Smooth muscle cell (in vitro differentiated cells): Measurements from ENCODE around the gene ANO4. TPM values are rescaled to one million over a fixed set of nuclear protein-coding genes. Genes with fewer than 3 reads are reported as not detected.

ENCODE experiments used
- DNase-seq: peaks from one replicate; lab custom pipeline; 2025; ENCODE audit not compliant: unreplicated experiment; lab: John Stamatoyannopoulos, UW
- H2AFZ ChIP-seq: fragments of 200-600 bp; sonication (generic); 2 replicates; pipeline ENCODE4 v1.6.0; 2016; ENCODE audit warnings: antibody characterized with exemption, low read depth, mild to moderate bottlenecking
- H3F3A ChIP-seq: fragments of 200-600 bp; sonication (generic); 2 replicates; pipeline ENCODE4 v1.6.0; 2017; ENCODE audit warnings: antibody characterized with exemption, low read depth
- H3K27ac ChIP-seq: fragments of 200-600 bp; sonication (generic); 2 replicates; pipeline ENCODE4 v1.5.1; 2016; ENCODE audit warnings: low read depth, mild to moderate bottlenecking
- H3K27me3 ChIP-seq: fragments of 200-600 bp; sonication (generic); 2 replicates; pipeline ENCODE4 v1.6.1; 2016; ENCODE audit warnings: low read depth, mild to moderate bottlenecking
- H3K36me3 ChIP-seq: fragments of 200-600 bp; sonication (generic); 2 replicates; pipeline ENCODE4 v1.5.1; 2016; ENCODE audit warnings: low read depth
- H3K4me1 ChIP-seq: fragments of 200-600 bp; sonication (generic); 2 replicates; pipeline ENCODE4 v1.5.1; 2016; ENCODE audit warnings: low read depth
- H3K4me2 ChIP-seq: fragments of 200-600 bp; sonication (generic); 2 replicates; pipeline ENCODE4 v1.6.0; 2016; ENCODE audit warnings: mild to moderate bottlenecking
- H3K4me3 ChIP-seq: fragments of 200-600 bp; sonication (generic); 2 replicates; pipeline ENCODE4 v1.5.1; 2016; ENCODE audit warnings: mild to moderate bottlenecking
- H3K79me2 ChIP-seq: fragments of 200-600 bp; sonication (generic); 2 replicates; pipeline ENCODE4 v1.6.0; 2016; ENCODE audit warnings: low read depth, mild to moderate bottlenecking
- H3K9ac ChIP-seq: fragments of 200-600 bp; sonication (generic); 2 replicates; pipeline ENCODE4 v1.6.0; 2016; ENCODE audit warnings: low read depth
- H3K9me3 ChIP-seq: fragments of 200-600 bp; sonication (generic); replicated peaks from 2 replicates; pipeline ENCODE4 v1.5.1; 2016; ENCODE audit warnings: low read depth
- H4K20me1 ChIP-seq: fragments of 200-600 bp; sonication (generic); 2 replicates; pipeline ENCODE4 v1.6.0; 2016; ENCODE audit warnings: low read depth
- WGBS: methylation state at CpG from one replicate; pipeline ENCODE4 v1.1.7; 2016; ENCODE audit warnings: low lambda C conversion rate; 5-methylcytosine and 5-hydroxymethylcytosine counted together
- polyA plus RNA-seq: library from polyadenylated mRNA; unstranded; fragments of >200 nt; fragmentation: Nextera tagmentation; extraction: Ambion mirVana; gene quantifications from 2 replicates; pipeline ENCODE4 v1.2.1, GENCODE V29; 2016
- total RNA-seq: library from RNA; depleted of rRNA; stranded (reverse); fragments of >200 nt; gene quantifications from 2 replicates; pipeline ENCODE4 v1.2.3, GENCODE V29; 2014
- TF ChIP-seq, protein P1 (sequence below): fragments of 200-600 bp; sonication (generic); IDR thresholded peaks from 2 replicates; pipeline ENCODE4 v1.5.1; 2017; ENCODE audit warnings: borderline replicate concordance, mild to moderate bottlenecking, antibody characterized with exemption; ENCODE audit not compliant: insufficient read depth, poor library complexity, severe bottlenecking

Gene ANO4
- total and polyA plus RNA-seq, 2 experiments from 2014 or later = 27.3 to 51.7 TPM

DNA sequence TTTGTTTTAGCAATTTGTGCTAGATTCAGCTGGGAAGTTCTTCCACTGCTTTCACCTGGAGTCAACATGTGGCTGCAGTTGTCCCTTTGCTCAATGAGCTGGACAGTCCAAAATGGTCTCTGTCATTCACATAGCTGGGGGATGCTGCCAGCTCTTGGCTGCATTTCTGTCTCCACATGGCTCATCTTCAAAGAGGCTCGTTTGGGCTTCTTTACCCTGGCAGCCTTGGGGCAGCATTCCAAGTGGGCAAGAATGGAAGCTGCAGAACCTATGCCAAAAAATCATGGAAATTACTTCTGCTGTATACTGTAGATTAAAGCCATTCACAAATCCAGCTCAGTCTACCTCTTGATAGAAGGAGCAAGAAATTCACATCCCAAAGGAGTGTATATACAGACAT, 216.3 kb downstream of the ANO4 start:
- Histone ChIP-seq H3K27ac (no peak overlapping the region), H3F3A (no peaks in the 10 kb centered on the region), H3K27me3 (no peaks in the 10 kb centered on the region), H3K4me3 (no peak overlapping the region), H3K9ac (no peak overlapping the region), H3K79me2 (no peaks in the 10 kb centered on the region), H3K4me1 (no peaks in the 10 kb centered on the region), H3K9me3 (peaks cover 23% of the 10 kb centered on the region), H4K20me1 (no peaks in the 10 kb centered on the region), H3K36me3 (peaks cover 28% of the 10 kb centered on the region), H3K4me2 (no peak overlapping the region), H2AFZ (no peak overlapping the region)
- WGBS = 100% methylated on average over 1 of the region's 1 CpG
- TF ChIP-seq, protein P1, sequence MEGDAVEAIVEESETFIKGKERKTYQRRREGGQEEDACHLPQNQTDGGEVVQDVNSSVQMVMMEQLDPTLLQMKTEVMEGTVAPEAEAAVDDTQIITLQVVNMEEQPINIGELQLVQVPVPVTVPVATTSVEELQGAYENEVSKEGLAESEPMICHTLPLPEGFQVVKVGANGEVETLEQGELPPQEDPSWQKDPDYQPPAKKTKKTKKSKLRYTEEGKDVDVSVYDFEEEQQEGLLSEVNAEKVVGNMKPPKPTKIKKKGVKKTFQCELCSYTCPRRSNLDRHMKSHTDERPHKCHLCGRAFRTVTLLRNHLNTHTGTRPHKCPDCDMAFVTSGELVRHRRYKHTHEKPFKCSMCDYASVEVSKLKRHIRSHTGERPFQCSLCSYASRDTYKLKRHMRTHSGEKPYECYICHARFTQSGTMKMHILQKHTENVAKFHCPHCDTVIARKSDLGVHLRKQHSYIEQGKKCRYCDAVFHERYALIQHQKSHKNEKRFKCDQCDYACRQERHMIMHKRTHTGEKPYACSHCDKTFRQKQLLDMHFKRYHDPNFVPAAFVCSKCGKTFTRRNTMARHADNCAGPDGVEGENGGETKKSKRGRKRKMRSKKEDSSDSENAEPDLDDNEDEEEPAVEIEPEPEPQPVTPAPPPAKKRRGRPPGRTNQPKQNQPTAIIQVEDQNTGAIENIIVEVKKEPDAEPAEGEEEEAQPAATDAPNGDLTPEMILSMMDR = no peak
- no peak for DNase-seq

DNA sequence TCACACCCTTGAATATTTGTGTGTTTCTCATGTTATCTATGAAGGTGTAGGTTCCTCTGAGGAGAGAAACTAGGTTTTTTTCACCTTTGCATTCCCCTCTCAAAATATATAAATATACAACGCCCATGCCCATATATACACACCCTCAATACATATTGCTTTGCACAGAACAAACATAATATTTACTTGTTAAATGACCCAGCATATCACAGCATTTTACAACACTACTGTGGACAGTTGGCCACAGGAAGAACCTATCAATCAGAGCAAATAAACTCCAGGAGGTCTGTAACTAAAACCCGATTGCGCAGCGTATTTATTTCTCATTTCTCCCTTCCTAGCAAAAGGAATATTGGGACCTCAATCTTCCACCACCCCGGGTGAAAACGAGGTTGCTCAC, 219.4 kb downstream of the ANO4 start:
- H4K20me1 ChIP-seq = no peaks in the 10 kb centered on the region
- H3K27ac ChIP-seq = no peak overlapping the region
- peaks cover 15% of the 10 kb centered on the region for H3K9me3 ChIP-seq
- DNase-seq = no peak
- no peak overlapping the region for H3K4me3 ChIP-seq
- no peaks in the 10 kb centered on the region for H3K79me2 ChIP-seq
- no peaks in the 10 kb centered on the region for H3K27me3 ChIP-seq
- no peak overlapping the region for H3K9ac ChIP-seq
- H2AFZ ChIP-seq = no peak overlapping the region
- no peaks in the 10 kb centered on the region for H3F3A ChIP-seq
- peaks cover 14% of the 10 kb centered on the region for H3K36me3 ChIP-seq
- no peaks in the 10 kb centered on the region for H3K4me1 ChIP-seq
- TF ChIP-seq, protein P1 = no peak
- WGBS = 95% methylated on average over 6 of the region's 6 CpGs
- H3K4me2 ChIP-seq = no peak overlapping the region

DNA sequence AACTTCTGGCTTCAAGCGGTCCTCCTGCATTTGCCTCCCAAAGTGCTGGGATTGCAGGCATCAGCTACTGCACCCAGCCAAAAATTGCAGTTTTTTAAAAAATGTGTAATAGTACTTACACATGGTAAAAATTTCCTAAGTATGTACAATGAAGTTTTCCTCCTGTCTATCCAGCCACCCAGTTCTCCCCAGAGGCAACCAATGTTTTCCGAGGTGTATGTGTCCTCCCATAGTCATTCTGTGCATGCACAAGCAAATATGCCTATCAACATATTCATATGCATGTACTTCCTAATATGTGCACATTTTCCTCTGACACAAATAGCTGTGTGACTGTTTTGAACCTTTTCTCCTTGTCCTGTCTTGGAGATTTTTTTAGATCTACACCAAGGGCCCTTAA, 220.5 kb downstream of the ANO4 start:
- no peak overlapping the region for H3K27ac ChIP-seq
- H3F3A ChIP-seq = no peaks in the 10 kb centered on the region
- H3K36me3 ChIP-seq = peaks cover 4% of the 10 kb centered on the region
- 94% methylated on average over 2 of the region's 2 CpGs for WGBS
- no peak overlapping the region for H3K4me3 ChIP-seq
- no peaks in the 10 kb centered on the region for H3K79me2 ChIP-seq
- H3K9ac ChIP-seq = no peak overlapping the region
- DNase-seq = no peak
- H3K27me3 ChIP-seq = no peaks in the 10 kb centered on the region
- no peaks in the 10 kb centered on the region for H4K20me1 ChIP-seq
- no peaks in the 10 kb centered on the region for H3K4me1 ChIP-seq
- no peak overlapping the region for H2AFZ ChIP-seq
- TF ChIP-seq, protein P1 = no peak
- H3K9me3 ChIP-seq = peaks cover 5% of the 10 kb centered on the region
- H3K4me2 ChIP-seq = no peak overlapping the region

DNA sequence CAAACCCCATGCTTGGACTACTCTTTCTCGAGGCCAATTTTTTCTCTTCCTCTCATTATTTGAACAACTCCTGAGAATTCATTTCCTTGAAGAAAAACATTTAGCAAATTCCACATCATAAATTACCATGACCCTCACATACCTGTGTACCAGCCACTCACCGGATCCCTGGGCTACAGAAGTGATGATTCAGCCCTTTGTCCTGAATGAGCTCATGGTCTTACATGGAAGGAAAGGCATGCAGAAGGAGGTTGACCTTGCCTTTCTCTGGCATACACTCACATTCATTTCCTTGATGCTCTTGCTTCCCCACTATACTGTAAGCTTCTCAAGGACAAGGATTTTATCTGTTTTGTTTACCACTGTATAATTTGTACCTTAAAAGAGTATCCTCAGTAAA, 224.0 kb downstream of the ANO4 start:
- DNase-seq = no peak
- WGBS = 50% methylated on average over 2 of the region's 2 CpGs

More for the DNA sequence above, 224.0 kb downstream of the ANO4 start:
- Histone ChIP-seq H3K4me1 (peaks cover 4% of the 10 kb centered on the region), H3K9me3 (no peaks in the 10 kb centered on the region), H4K20me1 (no peaks in the 10 kb centered on the region), H3K4me3 (no peak overlapping the region), H3F3A (peaks cover 8% of the 10 kb centered on the region), H3K27ac (peak overlapping the region; percentile 95), H2AFZ (no peak overlapping the region), H3K9ac (peak overlapping the region; percentile 60), H3K79me2 (no peaks in the 10 kb centered on the region), H3K4me2 (no peak overlapping the region), H3K27me3 (no peaks in the 10 kb centered on the region), H3K36me3 (peaks cover 4% of the 10 kb centered on the region)
- TF ChIP-seq, protein P1 = no peak
